ENCODE data around the gene HSBP1.

The HSBP1 gene

DNA sequence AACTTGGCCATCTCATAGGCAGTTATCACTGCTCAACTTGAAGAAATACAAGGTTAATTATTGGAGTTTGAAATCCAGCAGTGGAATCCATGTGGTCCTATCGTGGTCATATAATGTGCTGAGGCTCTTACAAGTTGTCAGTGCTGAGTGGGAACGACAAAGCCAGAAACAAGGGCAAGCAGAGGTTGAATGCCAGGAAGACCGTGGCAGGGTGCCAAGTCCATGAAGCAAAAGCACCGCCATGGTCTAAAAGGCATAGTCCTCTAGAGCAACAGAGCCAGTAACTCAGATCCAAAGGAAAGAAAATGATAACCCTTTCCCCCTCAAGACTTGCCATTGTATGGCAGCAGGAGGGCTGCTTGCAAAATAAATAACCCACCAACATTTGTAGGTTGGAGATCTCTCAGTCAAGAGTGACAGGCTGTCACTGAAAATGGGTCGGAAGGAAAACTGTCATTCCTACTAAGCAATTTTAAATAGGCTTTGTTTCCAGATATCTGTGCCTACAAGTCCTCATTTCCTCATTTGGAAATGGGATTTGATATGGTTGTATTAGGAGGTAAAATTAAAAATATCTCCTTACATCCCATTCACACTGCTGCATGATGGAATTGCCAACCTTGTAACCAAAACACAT, 36.4 kb upstream of the HSBP1 start:
- H3K4me3 ChIP-seq (ENCODE audit: low read depth, low read length) = no peak overlapping the region
- TF ChIP-seq, protein P1, sequence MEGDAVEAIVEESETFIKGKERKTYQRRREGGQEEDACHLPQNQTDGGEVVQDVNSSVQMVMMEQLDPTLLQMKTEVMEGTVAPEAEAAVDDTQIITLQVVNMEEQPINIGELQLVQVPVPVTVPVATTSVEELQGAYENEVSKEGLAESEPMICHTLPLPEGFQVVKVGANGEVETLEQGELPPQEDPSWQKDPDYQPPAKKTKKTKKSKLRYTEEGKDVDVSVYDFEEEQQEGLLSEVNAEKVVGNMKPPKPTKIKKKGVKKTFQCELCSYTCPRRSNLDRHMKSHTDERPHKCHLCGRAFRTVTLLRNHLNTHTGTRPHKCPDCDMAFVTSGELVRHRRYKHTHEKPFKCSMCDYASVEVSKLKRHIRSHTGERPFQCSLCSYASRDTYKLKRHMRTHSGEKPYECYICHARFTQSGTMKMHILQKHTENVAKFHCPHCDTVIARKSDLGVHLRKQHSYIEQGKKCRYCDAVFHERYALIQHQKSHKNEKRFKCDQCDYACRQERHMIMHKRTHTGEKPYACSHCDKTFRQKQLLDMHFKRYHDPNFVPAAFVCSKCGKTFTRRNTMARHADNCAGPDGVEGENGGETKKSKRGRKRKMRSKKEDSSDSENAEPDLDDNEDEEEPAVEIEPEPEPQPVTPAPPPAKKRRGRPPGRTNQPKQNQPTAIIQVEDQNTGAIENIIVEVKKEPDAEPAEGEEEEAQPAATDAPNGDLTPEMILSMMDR (conservative IDR thresholded peaks at IDR 0.05; ENCODE audit: low read depth, low read length) = no peak

DNA sequence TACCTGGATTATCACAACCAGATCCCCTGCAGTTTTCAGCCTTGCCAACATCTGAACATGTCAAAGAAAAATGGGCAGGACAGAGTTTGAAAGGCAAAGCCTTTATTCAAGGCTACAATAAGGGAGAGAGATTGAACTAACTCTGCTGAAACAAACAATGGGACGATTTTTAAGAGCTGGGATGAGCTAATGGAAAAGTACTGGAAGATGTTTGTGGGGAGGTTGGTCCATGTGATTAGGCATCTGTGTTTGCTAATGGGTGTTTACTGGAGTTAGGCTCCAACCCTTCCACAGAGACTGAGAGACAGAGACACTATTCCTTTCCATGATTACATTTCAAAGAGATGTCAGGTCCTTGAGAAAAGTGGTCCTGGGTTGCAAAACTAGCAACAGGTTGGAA, 35.0 kb upstream of the HSBP1 start:
- no peak overlapping the region for H3K4me3 ChIP-seq (ENCODE audit: low read depth, low read length)
- no peak for DNase-seq (ENCODE audit: low read depth)
- TF ChIP-seq, protein P1 (conservative IDR thresholded peaks at IDR 0.05; ENCODE audit: low read depth, low read length) = no peak

More for the DNA sequence above, 36.4 kb upstream of the HSBP1 start:
- peak; percentile 3 for DNase-seq (ENCODE audit: low read depth)

DNA sequence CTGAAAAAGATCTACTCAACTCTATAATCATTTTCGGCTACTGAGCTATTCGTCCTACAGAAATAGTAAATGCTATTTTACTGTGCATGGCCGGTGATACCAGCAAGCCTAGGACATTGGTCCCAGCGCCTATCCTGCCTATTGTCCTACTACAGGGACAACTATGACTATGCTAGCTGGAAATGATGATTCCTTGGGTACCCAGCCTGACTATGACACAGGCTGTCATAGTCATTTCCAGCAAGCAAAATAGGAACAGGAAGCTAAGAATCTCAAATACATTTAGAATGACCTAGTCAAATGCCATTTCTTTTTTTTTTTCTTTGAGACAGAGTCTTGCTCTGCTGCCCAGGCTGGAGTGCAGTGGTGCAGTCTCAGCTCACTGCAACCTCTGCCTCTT, 33.7 kb upstream of the HSBP1 start:
- no peak overlapping the region for H3K4me3 ChIP-seq (ENCODE audit: low read depth, low read length)
- TF ChIP-seq, protein P1 (conservative IDR thresholded peaks at IDR 0.05; ENCODE audit: low read depth, low read length) = no peak
- no peak for DNase-seq (ENCODE audit: low read depth)

DNA sequence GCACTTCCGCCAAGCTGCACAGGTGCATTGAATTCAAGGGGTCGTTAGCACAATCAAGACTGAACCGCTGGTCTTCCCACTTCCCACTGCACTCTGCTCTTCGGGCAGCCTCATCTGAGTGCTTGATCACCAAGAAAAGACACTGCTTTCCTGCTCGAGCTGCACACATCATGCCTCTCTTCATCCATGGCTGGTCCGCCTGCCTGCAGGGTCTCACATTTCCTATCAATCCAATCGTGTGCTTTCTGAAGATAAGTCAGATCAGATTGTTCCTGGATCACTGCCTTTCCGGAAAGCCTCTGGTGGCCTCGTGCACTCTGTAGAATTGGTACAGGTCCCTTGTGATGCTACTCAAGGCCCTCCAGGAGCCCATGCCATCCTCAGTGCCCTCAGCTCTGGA, 30.8 kb upstream of the HSBP1 start:
- TF ChIP-seq, protein P1 (conservative IDR thresholded peaks at IDR 0.05; ENCODE audit: low read depth, low read length) = no peak
- DNase-seq (ENCODE audit: low read depth) = no peak
- H3K4me3 ChIP-seq (ENCODE audit: low read depth, low read length) = no peak overlapping the region

DNA sequence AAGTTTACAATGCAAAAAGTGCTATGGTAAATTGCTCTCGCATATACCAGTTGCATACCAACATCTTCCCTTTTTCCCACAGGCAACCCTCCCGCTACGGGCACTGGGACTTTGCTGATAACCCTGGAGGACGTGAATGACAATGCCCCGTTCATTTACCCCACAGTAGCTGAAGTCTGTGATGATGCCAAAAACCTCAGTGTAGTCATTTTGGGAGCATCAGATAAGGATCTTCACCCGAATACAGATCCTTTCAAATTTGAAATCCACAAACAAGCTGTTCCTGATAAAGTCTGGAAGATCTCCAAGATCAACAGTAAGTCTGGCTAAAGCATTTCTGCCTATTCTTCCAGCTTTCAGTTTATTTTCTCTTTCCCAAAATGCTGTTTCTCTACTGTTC, 27.9 kb upstream of the HSBP1 start:
- H3K4me3 ChIP-seq (ENCODE audit: low read depth, low read length) = no peak overlapping the region
- TF ChIP-seq, protein P1 (conservative IDR thresholded peaks at IDR 0.05; ENCODE audit: low read depth, low read length) = no peak
- peak; percentile 75 for DNase-seq (ENCODE audit: low read depth)

DNA sequence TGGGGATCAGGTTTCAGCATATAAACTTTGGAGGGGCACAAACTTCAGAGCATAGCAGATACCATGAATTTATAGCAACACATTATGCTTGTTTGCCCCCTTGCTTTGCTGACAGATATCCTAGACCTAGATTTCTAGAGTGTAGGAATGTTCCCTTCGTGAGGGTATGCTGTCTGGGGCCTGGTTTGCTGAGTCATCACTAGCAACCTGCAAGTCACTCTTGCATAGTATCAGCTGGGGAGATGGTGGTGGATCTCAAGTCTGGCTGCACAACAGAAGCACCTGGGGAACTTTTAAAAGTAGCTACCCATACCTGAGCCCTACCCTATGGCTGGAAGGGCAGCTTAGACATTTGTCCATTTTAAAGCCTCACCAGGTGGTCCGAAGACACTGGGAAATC, 22.3 kb upstream of the HSBP1 start:
- TF ChIP-seq, protein P1 (conservative IDR thresholded peaks at IDR 0.05; ENCODE audit: low read depth, low read length) = no peak
- DNase-seq (ENCODE audit: low read depth) = peak; percentile 36
- no peak overlapping the region for H3K4me3 ChIP-seq (ENCODE audit: low read depth, low read length)

Measured in choroid plexus epithelial cell (primary cell).